Aortic smooth muscle cell (primary cell): ENCODE measurements around the gene KRT83. TPM values are rescaled to one million over a fixed set of nuclear protein-coding genes. Genes with fewer than 3 reads are reported as not detected.

Experiments used
- total RNA-seq: library from RNA; depleted of rRNA; stranded (reverse); fragments of >200 nt; gene quantifications from 2 replicates; pipeline ENCODE4 v1.2.3, GENCODE V29; 2014

The KRT83 gene
- total RNA-seq, result not detected in 2 replicates

GRCh38 chr12:52320784-52321400 lies at the start of gene KRT83:
TSS of gene KRT83 (minus strand) at chr12:52321398. CDS start at chr12:52321335, 63 bp downstream.

GRCh38 chr12:52366738-52367485 lies 45.7 kb upstream of the KRT83 start, which contains the start of gene KRT85:
TSS of gene KRT85 (minus strand) at chr12:52367481. CDS start at chr12:52367405, 76 bp downstream.

GRCh38 chr12:52291267-52291935 lies 29.8 kb downstream of the KRT83 start, which contains the start of gene KRT81:
TSS of gene KRT81 (minus strand) at chr12:52291534. CDS start at chr12:52291465, 69 bp downstream.

GRCh38 chr12:52274521-52275120 lies 46.6 kb downstream of the KRT83 start, which contains the start of gene KRT86:
TSS of gene KRT86 (plus strand) at chr12:52274645. CDS start at chr12:52301917, 27,272 bp downstream.

Other genes with a start within 250 kb of the KRT83 start
- gene SMIM41, start 241.7 kb downstream of the KRT83 start, total RNA-seq, result 0.06 and 0.13 TPM in 2 replicates
- gene KRT80, start 129.4 kb downstream of the KRT83 start, total RNA-seq, result 0.13 and 0.62 TPM in 2 replicates
- gene KRT7, start 88.2 kb downstream of the KRT83 start, total RNA-seq, result 0.66 and 2.2 TPM in 2 replicates
- gene KRT86, start 46.8 kb downstream of the KRT83 start, total RNA-seq, result under 0.01 and 0.81 TPM in 2 replicates
- not detected in 2 replicates for gene KRT81, start 29.9 kb downstream of the KRT83 start, total RNA-seq
- not detected in 2 replicates for gene KRT85, start 46.1 kb upstream of the KRT83 start, total RNA-seq
- not detected in 2 replicates for gene KRT84, start 64.3 kb upstream of the KRT83 start, total RNA-seq
- not detected in 2 replicates for gene KRT82, start 84.9 kb upstream of the KRT83 start, total RNA-seq
- not detected in 2 replicates for gene KRT75, start 113.0 kb upstream of the KRT83 start, total RNA-seq
- not detected in 2 replicates for gene KRT6B, start 130.7 kb upstream of the KRT83 start, total RNA-seq
- gene KRT6C, start 152.4 kb upstream of the KRT83 start, total RNA-seq, result not detected in 2 replicates
- 0.19 and 0.66 TPM in 2 replicates for gene KRT6A, start 171.9 kb upstream of the KRT83 start, total RNA-seq
- gene KRT5, start 199.0 kb upstream of the KRT83 start, total RNA-seq, result 0.44 and 0.53 TPM in 2 replicates
- not detected in 2 replicates for gene KRT71, start 231.7 kb upstream of the KRT83 start, total RNA-seq